Measurements from ENCODE around the gene NSD2. TPM values are rescaled to one million over a fixed set of nuclear protein-coding genes. Genes with fewer than 3 reads are reported as not detected.

Gene NSD2
- total and polyA plus RNA-seq, 2 experiments from 2014 or later, result 25.7 to 30.8 TPM

DNA sequence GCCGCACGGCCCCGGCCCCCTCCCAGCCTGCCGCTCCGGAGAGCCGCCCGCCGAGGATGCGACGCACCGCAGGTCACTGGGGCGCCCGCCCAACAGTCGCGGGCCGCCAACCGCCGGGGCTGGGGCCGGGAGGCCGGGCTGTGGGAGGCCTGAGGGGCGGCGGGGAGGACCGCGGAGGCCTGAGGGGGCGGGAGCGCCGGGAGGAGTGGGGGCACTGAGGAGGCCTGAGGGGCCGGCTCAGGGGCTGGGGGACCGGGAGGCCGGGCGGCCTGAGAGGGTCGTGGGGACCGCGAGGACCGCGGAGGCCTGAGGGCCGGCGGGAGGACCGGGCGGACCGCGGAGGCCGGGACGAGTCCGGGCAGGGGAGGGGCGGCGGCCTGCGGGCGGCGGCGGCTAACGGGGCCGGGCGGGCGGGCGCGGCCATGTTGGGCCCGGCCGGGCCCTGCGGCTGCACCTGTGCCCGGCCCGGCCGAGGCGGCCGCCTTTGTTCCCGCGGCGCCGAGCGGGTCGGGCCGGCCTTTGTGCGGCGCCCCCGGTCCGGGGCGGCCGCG, 353 bp downstream of the NSD2 start:
- H3K9me3 ChIP-seq (ENCODE audit: low read depth), result no peaks in the 10 kb centered on the region
- H3K9me2 ChIP-seq (replicated peaks; ENCODE audit: insufficient read depth), result no peaks in the 10 kb centered on the region
- peaks cover 47% of the 10 kb centered on the region for H3K79me2 ChIP-seq
- DNase-seq (ENCODE audit: low spot score), result peak; percentile 73
- peaks cover 35% of the 10 kb centered on the region for H3K4me1 ChIP-seq (ENCODE audit: insufficient read depth)
- peak overlapping the region; percentile 96 for H3K4me3 ChIP-seq
- peak overlapping the region; percentile 97 for H3K27ac ChIP-seq
- no peaks in the 10 kb centered on the region for H3K27me3 ChIP-seq
- peak overlapping the region; percentile 91 for H2AFZ ChIP-seq
- H4K20me1 ChIP-seq (ENCODE audit: insufficient read depth, poor library complexity, severe bottlenecking), result peaks cover 7% of the 10 kb centered on the region
- WGBS (ENCODE audit: low lambda C conversion rate, missing lambda C conversion rate), result no CpG with 5 or more reads among the region's 79 CpGs
- H3K36me3 ChIP-seq (replicated peaks; ENCODE audit: insufficient read depth, low read depth), result no peaks in the 10 kb centered on the region
- TF ChIP-seq EZH2 (IDR thresholded peaks at IDR 0.05; ENCODE audit: borderline replicate concordance) (no peak), EZH2phosphoT487 (IDR thresholded peaks at IDR 0.05; ENCODE audit: low read depth, severe bottlenecking, unreplicated experiment) (no peak)
- TF ChIP-seq, protein P1, sequence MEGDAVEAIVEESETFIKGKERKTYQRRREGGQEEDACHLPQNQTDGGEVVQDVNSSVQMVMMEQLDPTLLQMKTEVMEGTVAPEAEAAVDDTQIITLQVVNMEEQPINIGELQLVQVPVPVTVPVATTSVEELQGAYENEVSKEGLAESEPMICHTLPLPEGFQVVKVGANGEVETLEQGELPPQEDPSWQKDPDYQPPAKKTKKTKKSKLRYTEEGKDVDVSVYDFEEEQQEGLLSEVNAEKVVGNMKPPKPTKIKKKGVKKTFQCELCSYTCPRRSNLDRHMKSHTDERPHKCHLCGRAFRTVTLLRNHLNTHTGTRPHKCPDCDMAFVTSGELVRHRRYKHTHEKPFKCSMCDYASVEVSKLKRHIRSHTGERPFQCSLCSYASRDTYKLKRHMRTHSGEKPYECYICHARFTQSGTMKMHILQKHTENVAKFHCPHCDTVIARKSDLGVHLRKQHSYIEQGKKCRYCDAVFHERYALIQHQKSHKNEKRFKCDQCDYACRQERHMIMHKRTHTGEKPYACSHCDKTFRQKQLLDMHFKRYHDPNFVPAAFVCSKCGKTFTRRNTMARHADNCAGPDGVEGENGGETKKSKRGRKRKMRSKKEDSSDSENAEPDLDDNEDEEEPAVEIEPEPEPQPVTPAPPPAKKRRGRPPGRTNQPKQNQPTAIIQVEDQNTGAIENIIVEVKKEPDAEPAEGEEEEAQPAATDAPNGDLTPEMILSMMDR (IDR thresholded peaks at IDR 0.05; ENCODE audit: poor library complexity), result no peak
- H3K4me2 ChIP-seq, result peak overlapping the region; percentile 95

DNA sequence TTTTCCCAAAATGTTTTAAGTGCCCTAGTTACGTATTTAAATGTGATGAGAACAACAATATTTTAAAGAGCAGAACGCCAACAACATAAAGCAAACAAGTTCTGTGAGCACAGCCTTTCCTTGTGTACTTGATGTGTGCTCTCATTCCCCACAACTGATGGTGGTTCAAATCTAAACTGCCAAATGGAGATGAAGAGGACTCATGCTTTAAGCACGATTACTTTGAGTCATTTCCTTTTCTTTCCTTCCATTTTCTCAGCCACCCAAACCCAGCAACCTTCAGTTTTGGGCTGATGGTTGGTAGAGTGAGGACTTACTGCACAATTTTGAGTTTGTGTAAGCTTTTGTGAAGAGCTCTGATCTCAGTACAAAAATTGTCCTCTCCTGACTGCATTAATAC, 1.7 kb downstream of the NSD2 start:
- peaks cover 60% of the 10 kb centered on the region for H3K79me2 ChIP-seq
- H4K20me1 ChIP-seq (ENCODE audit: insufficient read depth, poor library complexity, severe bottlenecking), result peaks cover 7% of the 10 kb centered on the region
- H2AFZ ChIP-seq, result no peak overlapping the region
- TF ChIP-seq EZH2phosphoT487 (IDR thresholded peaks at IDR 0.05; ENCODE audit: low read depth, severe bottlenecking, unreplicated experiment) (no peak), EZH2 (IDR thresholded peaks at IDR 0.05; ENCODE audit: borderline replicate concordance) (no peak)
- TF ChIP-seq, protein P1 (IDR thresholded peaks at IDR 0.05; ENCODE audit: poor library complexity), result no peak
- 56% methylated on average over 3 of the region's 3 CpGs for WGBS (ENCODE audit: low lambda C conversion rate, missing lambda C conversion rate)
- H3K4me3 ChIP-seq, result no peak overlapping the region
- no peaks in the 10 kb centered on the region for H3K36me3 ChIP-seq (replicated peaks; ENCODE audit: insufficient read depth, low read depth)
- H3K27me3 ChIP-seq, result no peaks in the 10 kb centered on the region
- peaks cover 30% of the 10 kb centered on the region for H3K4me1 ChIP-seq (ENCODE audit: insufficient read depth)
- H3K4me2 ChIP-seq, result peak overlapping the region; percentile 95
- H3K9me3 ChIP-seq (ENCODE audit: low read depth), result no peaks in the 10 kb centered on the region
- peak overlapping the region; percentile 39 for H3K27ac ChIP-seq
- no peaks in the 10 kb centered on the region for H3K9me2 ChIP-seq (replicated peaks; ENCODE audit: insufficient read depth)
- no peak for DNase-seq (ENCODE audit: low spot score)

DNA sequence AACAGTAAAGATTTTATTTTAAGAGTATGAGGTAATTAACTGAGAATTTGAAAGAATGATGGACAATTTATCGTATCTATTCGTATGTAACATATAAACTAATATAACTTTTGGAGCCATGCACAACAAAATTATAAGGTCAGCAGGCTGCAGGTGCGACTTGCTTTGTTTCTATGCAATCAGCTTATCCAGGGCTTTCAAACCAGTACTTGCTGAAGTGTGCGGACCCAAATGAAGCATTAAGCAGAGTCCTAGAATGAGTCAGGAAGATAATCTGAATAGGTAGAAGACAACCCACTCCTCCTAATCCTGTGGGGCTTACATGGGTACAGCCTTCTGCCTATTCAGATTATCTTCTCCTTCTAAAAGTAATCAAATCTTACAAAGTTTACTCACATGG, 2.1 kb downstream of the NSD2 start:
- H3K27me3 ChIP-seq, result no peaks in the 10 kb centered on the region
- 87% methylated on average over 4 of the region's 4 CpGs for WGBS (ENCODE audit: low lambda C conversion rate, missing lambda C conversion rate)
- H3K4me1 ChIP-seq (ENCODE audit: insufficient read depth), result peaks cover 27% of the 10 kb centered on the region
- DNase-seq (ENCODE audit: low spot score), result no peak
- H3K27ac ChIP-seq, result peak overlapping the region; percentile 39
- no peaks in the 10 kb centered on the region for H3K9me2 ChIP-seq (replicated peaks; ENCODE audit: insufficient read depth)
- H3K4me3 ChIP-seq, result no peak overlapping the region
- H3K4me2 ChIP-seq, result peak overlapping the region; percentile 95
- no peaks in the 10 kb centered on the region for H3K9me3 ChIP-seq (ENCODE audit: low read depth)
- no peak overlapping the region for H2AFZ ChIP-seq
- peaks cover 7% of the 10 kb centered on the region for H4K20me1 ChIP-seq (ENCODE audit: insufficient read depth, poor library complexity, severe bottlenecking)
- TF ChIP-seq, protein P1 (IDR thresholded peaks at IDR 0.05; ENCODE audit: poor library complexity), result no peak
- TF ChIP-seq EZH2 (IDR thresholded peaks at IDR 0.05; ENCODE audit: borderline replicate concordance), result no peak
- H3K36me3 ChIP-seq (replicated peaks; ENCODE audit: insufficient read depth, low read depth), result no peaks in the 10 kb centered on the region
- H3K79me2 ChIP-seq, result peaks cover 64% of the 10 kb centered on the region
